Stimulated activated CD4-positive, alpha-beta T cell treated with anti-CD3 and anti-CD28 coated beads, Interleukin-4, amount 100 ng/mL, for 48 hours (primary cell): Measurements from ENCODE around the gene CAMK2B.

Experiments used
- DNase-seq, 2 donors: peaks; one replicate each; pipeline ENCODE4 v3.0.0-alpha.2; 2020; ENCODE audit warnings: low read depth in 2 of 2

Gene CAMK2B

DNA sequence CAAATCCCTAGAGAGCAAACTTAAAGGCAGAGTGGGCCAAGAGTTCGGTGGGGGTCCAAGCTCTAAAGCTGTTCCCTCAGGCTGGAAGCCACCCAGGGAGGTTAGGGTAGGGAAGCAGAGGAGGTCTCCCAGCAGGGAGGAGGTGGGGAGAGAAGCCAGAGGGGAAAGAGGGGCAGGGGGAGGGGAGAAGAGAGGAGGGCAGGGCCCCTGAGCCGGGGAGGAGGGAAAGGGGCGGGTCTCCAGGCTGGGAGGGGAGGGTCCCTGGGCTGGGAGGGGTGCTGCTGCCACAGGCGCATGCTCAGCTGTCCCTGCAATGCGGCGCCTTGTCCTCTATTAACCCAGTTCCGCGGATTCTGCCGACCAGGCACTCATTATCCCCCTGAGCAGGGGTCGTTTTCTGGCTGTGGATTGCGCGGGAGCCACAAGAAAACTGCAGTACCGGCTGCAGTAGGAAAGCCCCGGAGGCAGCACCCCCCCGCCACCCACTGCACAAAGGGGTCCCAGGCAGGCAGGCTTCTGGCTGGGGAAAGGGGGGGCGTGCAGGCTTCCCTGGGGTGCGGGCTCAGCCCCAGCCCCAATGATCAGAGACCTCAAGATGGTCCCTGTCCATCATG is 49.3 kb downstream of the CAMK2B start:
- DNase-seq: no peak

DNA sequence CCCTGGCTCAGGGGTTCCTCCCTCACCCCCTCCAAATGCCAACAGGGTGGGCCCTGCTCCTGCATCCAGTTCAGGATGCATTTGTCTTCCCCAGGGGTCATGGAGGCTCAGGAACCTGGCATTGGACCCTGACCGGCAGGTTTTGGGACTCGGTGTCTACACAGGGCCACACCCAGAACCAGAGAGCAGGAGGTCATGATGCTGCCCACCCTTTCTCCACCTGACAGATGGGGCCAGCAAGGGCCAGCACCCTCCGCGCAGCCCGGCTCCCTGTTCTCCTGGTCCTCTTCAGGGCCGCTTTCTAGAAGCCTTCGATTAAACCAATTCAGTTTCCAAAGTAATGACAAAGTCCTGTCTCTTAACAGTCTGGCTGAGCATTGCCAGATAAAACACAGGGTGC is 50.2 kb downstream of the CAMK2B start:
- DNase-seq: no peak

DNA sequence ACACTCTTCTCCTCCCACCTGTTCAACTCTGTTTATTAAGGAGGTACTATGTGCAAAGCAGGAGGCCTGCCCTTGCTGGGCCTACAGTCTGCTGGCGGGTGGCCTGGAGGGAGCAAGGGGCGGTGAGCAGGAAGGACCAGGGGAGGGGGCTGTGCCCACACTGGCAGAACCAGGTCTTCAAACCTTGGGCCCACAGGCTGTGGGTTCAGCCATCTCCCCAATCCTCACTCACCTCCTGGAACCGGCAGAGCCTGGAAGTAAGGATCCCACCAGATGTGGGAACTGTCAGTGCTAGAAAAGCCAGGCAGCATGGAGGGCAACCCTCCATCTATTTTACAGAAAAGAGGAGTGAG is 50.8 kb downstream of the CAMK2B start:
- DNase-seq: no peak

DNA sequence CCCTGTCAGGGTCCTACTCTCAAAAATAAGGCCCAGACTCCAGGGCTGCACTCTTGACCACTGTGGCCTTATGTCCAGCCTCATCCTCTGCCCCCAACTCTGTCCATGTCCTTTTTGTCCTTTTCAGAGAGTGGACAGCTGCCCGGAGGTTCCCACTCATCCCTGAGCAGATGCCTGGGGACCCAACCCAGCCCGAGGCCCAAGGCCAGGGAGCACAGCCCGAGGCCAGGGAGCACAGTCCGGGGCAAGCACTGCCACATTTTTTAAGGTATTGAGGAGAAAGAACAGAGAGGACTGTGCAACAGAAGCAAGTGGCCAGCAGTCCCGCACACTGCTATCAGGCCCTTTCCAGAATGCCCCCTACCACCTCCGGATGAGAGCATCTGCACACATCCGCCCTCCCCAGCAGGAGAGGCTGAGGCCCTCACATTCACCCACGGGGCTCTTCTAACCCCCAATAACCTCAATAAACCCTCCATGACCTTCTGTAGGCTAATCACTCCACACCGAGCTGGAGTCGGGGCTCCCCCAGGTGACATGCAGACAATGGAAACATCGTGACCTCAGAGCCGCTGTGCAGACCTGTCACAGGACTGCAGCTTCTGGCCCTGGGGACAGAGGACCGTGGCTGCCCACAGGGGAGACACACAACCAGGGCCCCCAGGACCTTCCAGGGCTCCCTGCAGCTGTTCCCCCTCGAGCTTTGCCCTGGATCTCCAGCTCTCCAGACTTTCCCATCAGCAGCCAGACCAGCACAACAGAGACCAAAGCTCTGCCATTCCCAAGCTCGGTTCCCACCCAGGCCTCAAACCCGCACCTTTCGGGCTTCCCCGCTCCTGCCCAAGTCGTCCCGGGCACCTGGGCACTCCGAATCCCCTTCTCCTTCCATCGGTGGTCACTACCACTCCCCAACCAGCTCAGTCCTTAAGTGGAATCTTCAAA is 51.4 kb downstream of the CAMK2B start:
- no peak for DNase-seq

DNA sequence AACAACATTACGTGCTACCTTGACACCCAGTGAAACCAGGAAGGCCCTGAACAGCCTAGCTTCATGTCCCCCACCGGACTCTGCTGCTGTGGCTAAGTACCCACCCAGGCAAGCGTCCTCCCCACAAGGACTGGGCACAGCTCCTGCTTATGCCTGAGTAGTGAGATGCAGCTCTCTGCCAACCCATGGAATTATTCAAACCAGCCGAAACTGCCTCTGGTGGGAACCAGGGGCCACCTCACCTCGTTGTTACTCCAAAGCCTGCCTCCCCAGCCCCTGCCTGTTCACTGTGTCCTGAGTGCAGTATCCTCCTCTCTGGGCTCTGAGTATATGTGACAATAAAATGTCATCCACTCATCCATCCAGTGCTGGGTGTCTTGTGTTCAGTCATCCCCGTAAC is 52.4 kb downstream of the CAMK2B start:
- DNase-seq: no peak

DNA sequence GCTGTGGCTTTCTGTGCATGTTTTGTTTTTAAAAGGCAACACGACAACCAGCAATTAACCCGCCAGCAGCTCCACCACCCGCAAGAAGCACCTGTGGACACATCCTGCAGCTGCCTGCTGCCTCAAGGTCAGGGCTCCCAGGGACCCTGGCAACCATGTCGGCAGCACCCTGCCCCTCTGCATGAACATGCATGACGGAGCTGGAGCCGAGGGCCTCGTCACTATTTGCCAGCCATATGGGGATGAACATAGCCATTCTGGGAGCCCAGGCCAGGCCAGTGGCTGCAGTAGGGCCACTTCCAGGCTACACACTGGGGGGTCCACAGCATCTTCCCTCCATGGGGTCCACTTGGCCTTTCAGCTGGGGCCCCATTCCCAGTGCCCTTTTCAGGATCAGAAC is 52.9 kb downstream of the CAMK2B start:
- no peak for DNase-seq

DNA sequence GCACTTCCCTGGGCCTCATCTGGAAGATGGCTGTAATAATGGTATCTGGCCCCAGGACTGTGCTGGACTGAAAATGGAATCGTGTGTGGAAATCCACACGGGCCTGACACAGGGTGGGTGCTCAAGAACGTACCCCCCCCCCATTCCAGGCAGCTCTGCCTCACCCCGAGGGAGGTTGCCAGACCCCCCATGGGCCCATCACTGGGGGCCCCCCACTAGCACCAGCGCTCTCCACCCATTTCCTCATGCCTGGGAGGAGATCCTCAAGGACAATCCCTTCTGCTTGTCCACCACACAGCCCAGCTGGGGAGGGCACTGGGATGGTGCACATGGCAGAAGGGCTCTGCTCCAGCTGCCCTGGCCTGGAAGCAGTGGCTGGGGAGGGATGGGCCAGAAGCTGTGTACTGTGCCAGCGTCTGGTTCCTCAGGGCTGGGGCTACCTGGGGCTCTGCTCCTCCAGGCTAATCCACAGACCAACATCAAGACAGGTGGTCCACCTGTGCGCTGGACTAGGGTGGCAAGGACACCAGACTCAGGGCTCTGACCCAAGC is 55.4 kb downstream of the CAMK2B start:
- DNase-seq: no peak

DNA sequence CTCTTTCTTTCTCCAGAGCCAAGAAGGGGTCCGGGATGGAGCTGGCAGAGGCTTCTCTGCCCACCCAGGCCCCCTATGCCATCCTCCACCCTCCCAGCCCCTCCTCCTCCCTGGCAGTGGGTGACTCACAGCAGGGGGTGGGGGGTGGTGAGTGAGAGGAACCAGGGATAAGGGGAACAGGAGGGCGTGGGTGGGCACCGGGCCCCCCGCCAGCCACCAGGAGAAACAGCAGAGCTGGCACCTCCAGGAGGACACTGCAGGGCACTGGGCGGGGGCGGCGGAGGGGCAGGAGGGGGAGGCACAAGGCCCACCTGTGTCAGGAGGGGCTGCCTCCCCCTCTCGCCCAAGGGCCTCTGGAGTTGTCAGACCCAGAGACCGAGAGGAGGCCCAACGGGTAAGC is 56.0 kb downstream of the CAMK2B start:
- DNase-seq: no peak

DNA sequence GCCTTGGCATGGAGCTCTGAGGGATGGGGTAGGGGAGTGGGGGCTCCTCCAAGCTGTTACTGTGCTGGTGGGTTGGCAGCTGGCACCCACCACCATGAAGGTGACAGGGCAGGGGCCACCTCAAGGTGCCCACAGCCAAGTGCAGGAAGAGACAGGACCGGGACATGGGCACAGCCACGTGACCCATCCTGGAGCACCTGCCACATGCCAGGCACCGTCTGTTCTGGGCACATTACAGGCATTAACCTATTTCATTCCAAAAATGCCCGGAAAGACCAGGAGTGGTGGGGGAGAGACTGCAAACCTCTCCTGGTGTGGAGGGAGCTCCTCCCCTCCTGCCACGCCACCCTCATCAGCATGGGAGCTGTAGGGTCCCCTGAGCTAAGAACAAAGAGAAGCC is 56.7 kb downstream of the CAMK2B start:
- DNase-seq: no peak

DNA sequence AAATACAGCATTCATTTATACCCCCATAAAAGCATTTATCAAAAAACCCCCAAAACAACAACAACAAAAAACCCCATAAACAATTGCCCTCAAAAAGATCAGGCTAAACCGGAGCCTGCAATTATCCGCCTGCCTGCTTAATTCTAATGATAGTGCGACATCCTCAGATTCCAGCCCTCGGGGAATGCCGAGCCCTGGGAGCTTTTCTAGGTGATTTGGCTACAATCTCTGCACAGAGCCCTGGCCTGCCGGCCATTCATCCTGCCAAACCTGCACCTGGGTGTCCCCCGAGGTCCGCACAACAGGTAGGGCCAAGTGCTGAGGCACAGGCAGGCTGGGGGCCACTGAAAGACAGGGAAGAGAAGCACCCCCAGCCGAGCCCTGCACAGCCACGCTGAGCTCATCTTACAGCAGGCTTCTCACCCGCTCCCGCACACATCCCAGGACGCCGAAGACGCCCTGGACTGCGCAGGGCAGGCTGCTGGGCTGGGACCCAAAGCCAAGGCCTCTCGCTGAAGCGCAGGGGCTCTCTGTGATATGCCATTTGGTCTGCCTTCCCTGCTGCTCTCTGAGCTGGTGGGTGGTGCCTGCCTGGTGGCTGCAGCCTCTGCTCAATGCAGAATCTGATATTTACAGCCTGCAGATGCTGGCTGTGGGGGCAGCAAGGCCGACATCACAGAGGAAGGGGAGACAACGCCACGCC is 57.5 kb downstream of the CAMK2B start:
- DNase-seq: no peak

DNA sequence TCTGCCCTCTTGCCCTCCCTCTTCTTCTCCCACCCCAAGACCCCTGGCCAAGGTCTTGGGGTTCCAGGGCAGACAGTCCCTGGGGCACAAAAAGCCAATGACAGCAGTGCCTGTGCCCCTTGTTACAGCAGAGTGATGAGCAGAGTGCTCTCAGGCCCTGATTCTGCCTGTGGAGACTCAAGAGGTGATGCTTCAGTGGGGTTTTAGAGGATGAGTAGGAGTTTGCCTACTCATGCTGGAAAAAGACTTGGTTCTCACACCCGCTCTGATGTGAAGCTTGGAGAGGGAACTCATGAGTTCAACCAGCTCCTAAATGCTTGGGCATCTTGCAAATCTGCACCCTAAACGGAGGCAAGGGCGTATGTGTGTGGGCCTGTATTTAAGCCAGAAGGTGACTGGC is 58.2 kb downstream of the CAMK2B start:
- DNase-seq: no peak

DNA sequence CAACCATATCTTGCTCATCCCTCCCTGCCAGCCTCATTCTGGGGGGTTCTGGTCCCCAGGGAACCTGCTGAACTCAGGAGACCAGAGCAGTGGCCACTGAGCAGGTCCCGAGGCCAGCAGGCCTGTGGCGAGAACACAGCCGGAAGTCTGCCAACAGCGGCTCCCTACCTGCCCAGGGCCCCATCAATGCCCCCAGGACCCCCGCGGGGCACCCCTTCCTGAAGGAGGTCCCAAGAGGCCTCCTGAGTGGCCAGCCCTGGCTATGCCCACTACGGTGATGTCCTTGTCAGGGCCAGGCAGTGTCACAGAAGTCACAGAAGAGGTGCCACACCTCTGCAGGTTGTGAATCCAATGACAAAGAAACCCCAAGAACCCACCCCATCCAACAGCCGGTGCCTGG is 58.9 kb downstream of the CAMK2B start:
- DNase-seq: no peak

DNA sequence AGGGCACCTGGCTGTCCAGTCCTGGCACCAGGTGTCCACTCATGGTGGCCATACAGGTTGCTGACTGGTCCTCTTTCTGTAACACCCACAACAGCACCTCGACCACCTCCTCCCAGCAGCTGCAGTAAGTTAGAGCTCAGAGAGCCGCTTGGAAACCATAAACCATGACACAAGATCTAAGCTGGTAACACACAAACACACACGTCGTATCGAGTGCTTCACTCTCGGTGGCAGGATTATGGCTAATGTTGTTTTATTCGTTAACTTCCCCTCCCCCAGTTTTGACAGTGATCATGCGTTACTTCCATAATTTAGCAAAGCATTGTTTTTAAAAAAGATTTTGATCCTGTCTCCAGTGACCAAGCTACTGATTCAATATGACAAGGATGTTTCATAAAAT is 59.7 kb downstream of the CAMK2B start:
- DNase-seq: no peak

DNA sequence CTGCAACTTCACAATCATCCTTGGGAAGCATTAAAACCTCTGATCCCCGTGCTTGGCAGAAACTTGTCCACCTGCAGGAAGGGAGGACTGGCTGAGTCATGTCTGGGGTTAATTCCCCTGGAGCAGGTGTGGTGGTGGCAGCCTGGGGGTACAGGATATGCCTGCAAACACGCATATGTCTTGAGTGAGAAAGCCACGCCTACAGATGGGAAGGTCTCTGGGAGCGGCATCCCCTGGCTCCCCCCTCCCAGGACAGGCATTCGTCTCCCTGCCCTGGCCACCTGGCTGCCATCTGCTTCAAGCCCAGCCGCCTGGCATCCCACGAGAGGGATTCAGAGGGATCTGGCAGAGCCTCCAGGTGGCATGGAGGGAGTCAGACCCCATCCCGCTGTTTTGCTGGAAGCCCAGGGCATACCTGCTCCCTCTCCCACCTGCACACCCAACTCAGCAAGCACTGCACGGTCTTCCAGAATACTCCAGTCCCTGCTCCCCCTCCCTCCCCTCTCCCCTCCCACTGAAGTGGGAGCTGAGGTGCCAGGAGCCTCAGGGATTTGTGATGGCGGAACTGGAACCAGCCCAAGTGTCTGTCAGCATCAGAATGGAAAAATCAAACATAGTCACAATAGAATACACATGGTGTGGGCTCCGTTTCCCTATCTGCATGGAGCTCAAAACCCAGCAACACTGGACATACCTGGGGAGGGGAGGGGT is 61.0 kb downstream of the CAMK2B start:
- DNase-seq: no peak

DNA sequence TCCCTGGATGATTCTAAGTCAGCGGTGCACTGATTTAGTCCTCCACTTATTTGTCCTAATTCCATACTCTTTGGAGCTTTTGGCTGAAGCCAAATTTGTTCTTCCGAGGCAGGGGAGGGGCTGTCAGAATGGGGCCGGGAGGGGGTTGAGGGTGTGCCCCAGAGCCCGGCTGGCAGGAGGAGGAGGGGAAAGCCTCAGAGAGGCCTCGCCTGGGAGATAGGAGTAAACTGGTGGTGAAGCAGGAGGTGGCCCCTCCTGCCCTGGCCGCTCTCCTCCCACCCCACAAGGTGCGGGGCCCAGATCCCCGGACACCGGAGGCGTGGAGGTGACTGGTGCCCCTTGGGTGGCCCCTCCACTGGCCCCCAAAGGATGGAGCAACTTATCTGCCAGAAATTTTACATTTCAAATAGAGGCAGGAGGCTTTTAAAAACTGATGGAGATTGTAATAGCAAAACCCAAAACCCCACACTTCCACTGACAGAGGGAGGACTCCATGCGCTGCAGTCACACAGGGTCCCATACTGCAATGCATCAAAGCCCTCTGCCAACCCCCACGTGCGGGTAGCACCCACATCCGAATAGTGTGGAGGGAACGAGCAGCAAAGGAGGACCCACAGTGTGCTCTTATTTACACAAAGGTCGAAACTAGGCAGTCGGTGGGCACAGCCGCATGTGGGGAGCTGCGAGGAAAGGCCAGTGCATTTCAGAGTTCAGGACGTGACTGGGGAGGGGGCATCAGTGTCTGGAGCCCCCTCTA is 61.9 kb downstream of the CAMK2B start:
- no peak for DNase-seq

DNA sequence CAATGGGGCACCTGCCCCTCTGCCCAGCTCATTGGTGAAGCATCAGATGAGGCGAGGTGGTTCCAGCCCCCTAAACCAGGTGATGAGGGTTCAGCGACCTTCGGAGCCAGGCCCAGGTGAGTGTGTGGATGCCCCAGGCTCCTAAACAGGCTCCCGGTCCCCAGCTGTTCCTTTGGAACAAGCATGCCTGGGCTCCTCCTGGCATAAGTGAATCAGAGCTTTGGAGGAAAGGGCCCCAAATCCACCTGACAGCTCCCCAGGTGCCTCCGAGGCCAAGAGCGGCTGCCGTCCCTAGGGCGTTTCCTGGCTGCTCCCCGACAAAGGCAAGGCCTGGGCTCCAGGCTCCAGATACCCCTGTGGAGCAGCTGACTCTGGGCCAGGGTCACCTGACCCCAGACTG is 63.4 kb downstream of the CAMK2B start:
- DNase-seq: no peak

DNA sequence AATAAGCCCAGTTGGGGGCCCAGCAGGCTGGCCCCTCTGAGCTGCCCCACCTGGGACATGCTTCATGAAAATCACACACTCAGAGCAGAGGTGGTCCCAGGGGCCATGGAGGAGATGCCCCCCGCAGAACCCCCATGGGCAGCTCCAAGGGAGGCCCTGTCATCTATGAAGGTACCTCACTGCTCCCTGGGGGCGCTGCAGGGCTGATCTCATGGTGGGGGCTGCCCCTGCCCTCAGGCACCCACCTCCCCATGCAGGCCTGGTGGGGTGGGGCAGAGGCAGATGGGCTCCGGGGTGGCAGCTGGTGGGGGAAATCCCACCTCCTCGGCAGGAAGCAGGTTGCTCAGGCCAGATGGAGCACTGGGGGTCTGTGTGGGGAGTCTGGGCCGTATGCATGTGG is 64.2 kb downstream of the CAMK2B start:
- DNase-seq: no peak

DNA sequence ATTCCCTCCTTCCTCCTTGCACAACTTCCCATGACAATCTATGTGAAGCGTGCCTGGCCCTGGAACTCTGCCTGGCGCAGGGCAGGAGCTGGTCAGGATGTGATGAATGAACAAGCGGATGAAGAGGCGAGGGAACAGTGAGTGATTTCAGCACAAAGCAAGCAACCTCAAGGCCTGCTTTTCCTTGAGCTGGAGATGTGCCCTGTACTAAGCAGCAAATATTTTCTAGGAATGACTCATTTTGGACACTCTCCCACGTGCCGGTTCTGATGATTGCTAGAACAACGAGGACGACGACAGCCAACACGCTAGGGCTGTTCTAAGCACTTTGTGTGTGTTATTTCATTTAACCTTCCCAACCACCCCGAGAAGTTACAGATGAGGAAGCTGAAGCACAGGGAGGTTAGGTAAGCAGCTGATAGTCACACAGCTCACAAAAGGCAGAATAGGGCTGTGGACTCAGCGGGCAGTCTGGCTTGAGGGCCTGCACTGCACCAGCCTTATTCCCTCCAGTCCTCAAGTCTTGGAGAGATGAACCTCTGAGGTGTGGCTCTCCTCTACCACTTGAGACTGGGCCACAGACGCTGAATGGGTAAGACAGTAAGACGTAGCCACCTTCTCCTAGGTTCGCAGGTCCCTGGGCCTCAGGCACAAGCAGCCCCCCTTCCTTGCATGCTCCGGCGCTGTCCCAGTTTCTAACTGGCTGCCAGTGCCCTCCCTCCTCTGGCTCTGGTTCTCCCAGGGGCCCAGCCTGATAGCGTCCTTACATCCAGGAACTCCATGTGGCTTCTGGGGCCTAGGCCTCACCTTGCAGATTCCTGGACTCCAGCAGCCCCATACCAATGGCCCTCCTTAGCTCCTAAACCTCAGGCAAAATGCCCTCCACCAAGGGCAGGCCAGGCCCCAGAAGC is 65.6 kb downstream of the CAMK2B start:
- DNase-seq: no peak

DNA sequence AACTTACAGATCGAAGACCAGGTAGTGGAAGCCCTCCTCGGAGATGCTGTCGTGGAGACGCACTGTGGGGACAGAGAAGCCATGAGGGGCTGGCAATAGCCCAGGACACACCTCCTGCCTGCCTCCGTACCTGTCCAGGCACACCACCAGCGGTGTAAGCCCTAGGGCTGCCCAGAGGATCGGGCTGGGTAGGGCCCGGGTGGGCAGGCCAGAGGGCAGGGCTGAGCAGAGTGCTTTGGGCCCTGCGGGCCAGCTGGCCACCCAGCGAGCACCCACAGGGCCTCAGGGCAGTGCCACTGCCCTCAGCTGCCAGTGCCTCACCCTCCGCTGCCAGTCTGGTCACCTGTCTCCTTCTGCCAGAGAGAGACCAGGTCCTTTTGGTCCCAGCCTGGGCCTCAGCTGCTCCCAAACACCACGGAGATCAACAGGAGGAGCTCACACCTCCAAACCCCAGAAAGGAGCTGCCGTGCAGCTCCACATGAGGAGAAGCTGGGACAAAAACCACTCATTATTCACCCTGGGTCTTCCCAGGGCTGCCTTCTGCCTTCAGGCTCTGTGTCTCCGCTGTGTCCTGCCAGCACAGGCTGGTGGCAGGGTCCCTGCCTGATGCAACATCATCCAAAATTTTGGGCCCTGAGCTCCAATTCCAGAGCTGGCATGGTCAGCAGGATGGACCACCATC is 66.4 kb downstream of the CAMK2B start:
- no peak for DNase-seq

DNA sequence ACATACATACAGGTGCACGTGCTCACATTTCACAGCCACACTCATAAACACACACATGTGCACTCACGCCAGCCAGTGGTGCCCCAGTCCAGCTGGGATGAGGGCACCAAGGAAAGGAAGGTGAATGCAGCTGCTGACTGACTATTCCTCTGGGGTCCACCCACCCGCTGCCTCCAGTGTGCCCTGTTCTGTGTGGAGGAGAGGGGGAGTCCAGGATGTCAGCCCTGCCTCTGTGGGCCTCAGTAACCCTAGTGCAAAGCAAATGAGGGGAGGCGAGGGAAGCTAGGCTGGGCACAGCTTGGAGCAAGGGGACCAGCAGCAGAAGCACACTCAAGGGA is 67.0 kb downstream of the CAMK2B start:
- DNase-seq: no peak
